ENCODE results near the gene CFAP97D1. TPM values are rescaled to one million over a fixed set of nuclear protein-coding genes. Genes with fewer than 3 reads are reported as not detected.

The CFAP97D1 gene
- total and polyA plus RNA-seq, 4 donors, result 0.01 to 0.06 (median 0.02) TPM; not detected in 1

- Histone ChIP-seq H3K4me3 (no peak overlapping the region), H3K9me3 (ENCODE audit: control insufficient read depth in 4 of 4, insufficient read depth in 3 of 4, low read length in 3 of 4) (no peaks in the 10 kb centered on the region), H3K27ac (ENCODE audit: low read depth in 1 of 2, low read length in 1 of 2) (no peak overlapping the region), H3K27me3 (ENCODE audit: control insufficient read depth in 3 of 3, insufficient read depth in 3 of 3, low read length in 2 of 3) (no peaks in the 10 kb centered on the region), H3K4me1 (ENCODE audit: control insufficient read depth in 5 of 5, insufficient read depth in 5 of 5, low read length in 5 of 5) (peaks cover 0 to 3% (median 0%) of the 10 kb centered on the region in 5 donors), H3K9ac (ENCODE audit: insufficient read depth in 1 of 2, low read length in 2 of 2) (no peak overlapping the region), H3K36me3 (ENCODE audit: control insufficient read depth in 4 of 4, insufficient read depth in 4 of 4, low read length in 4 of 4) (peaks cover 5 to 27% (median 18%) of the 10 kb centered on the region in 4 donors)
- no peak for DNase-seq
- no peak for TF ChIP-seq CTCF (IDR thresholded peaks at IDR 0.05; ENCODE audit: control extremely low read depth, extremely low read depth)
- no peak for ATAC-seq (ENCODE audit: insufficient read depth, low FRiP score)
- WGBS, 2 donors, result 92 to 94% methylated on average over 24 of the region's 24 CpGs
These were observed 36.4 kb downstream of the CFAP97D1 start for GRCh38 chr17:43816336-43817320.

GRCh38 chr17:43817826-43818225 lies 37.6 kb downstream of the CFAP97D1 start:
- Histone ChIP-seq H3K4me1 (ENCODE audit: control insufficient read depth in 5 of 5, insufficient read depth in 5 of 5, low read length in 5 of 5) (peaks cover 0 to 7% (median 0%) of the 10 kb centered on the region in 5 donors), H3K27ac (ENCODE audit: low read depth in 1 of 2, low read length in 1 of 2) (no peak overlapping the region), H3K27me3 (ENCODE audit: control insufficient read depth in 3 of 3, insufficient read depth in 3 of 3, low read length in 2 of 3) (no peaks in the 10 kb centered on the region), H3K4me3 (no peak overlapping the region), H3K9me3 (ENCODE audit: control insufficient read depth in 4 of 4, insufficient read depth in 3 of 4, low read length in 3 of 4) (no peaks in the 10 kb centered on the region), H3K9ac (ENCODE audit: insufficient read depth in 1 of 2, low read length in 2 of 2) (no peak overlapping the region), H3K36me3 (ENCODE audit: control insufficient read depth in 4 of 4, insufficient read depth in 4 of 4, low read length in 4 of 4) (peaks cover 5 to 22% (median 16%) of the 10 kb centered on the region in 4 donors)
- no peak for ATAC-seq (ENCODE audit: insufficient read depth, low FRiP score)
- no peak for TF ChIP-seq CTCF (IDR thresholded peaks at IDR 0.05; ENCODE audit: control extremely low read depth, extremely low read depth)
- no peak for DNase-seq
- WGBS, 2 donors, result 95 to 99% methylated on average over 9 of the region's 9 CpGs

- DNase-seq, result no peak
- Histone ChIP-seq H3K4me1 (ENCODE audit: control insufficient read depth in 5 of 5, insufficient read depth in 5 of 5, low read length in 5 of 5) (peaks cover 0 to 8% (median 0%) of the 10 kb centered on the region in 5 donors), H3K36me3 (ENCODE audit: control insufficient read depth in 4 of 4, insufficient read depth in 4 of 4, low read length in 4 of 4) (peaks cover 0 to 15% (median 6%) of the 10 kb centered on the region in 4 donors), H3K27ac (ENCODE audit: low read depth in 1 of 2, low read length in 1 of 2) (no peak overlapping the region), H3K9me3 (ENCODE audit: control insufficient read depth in 4 of 4, insufficient read depth in 3 of 4, low read length in 3 of 4) (no peaks in the 10 kb centered on the region), H3K4me3 (no peak overlapping the region), H3K27me3 (ENCODE audit: control insufficient read depth in 3 of 3, insufficient read depth in 3 of 3, low read length in 2 of 3) (no peaks in the 10 kb centered on the region), H3K9ac (ENCODE audit: insufficient read depth in 1 of 2, low read length in 2 of 2) (no peak overlapping the region)
- 96% methylated on average over 5 of the region's 5 CpGs for WGBS, 2 donors
- ATAC-seq (ENCODE audit: insufficient read depth, low FRiP score), result no peak
- no peak for TF ChIP-seq CTCF (IDR thresholded peaks at IDR 0.05; ENCODE audit: control extremely low read depth, extremely low read depth)
These were observed 38.7 kb downstream of the CFAP97D1 start for GRCh38 chr17:43818966-43819365.

All from lung (tissue), 12 donors.